ENCODE results near the gene HOXD11.

DNA sequence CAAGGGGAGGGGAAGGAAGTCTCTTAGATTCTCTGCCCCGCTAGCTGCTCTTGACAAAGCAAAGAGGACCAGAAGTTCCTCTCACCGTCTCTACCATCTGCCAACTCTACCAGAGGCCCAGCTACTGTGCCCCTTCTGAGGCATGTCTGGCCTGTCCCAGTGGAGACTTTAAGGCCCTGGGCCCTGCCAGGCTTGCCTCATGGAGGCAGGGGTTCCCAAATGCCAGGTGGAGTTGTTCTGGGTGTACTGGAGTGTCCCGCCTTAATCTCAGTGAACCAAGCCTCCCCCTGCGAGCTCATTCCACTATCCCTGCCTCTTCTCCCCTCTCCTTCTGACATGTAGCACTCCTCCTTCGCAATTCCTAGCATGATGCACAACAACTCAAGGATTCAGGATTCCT is 5.2 kb upstream of the HOXD11 start:
- TF ChIP-seq EZH2phosphoT487 (IDR thresholded peaks at IDR 0.05; ENCODE audit: insufficient read depth, low read depth) (no peak), EZH2 (IDR thresholded peaks at IDR 0.05; ENCODE audit: insufficient read depth, poor library complexity, severe bottlenecking) (no peak)

All from GM23248 (cell line).